Psoas muscle (tissue), 8 donors: Measurements from ENCODE around the gene CTIF. TPM values are rescaled to one million over a fixed set of nuclear protein-coding genes. Genes with fewer than 3 reads are reported as not detected.

Experiments
- ATAC-seq, 4 donors: fragments of 200-7000 bp; cut with Tn5 transposase; one replicate each; pipeline ENCODE4 v1.9.1; 2020; ENCODE audit warnings: moderate library complexity in 3 of 4, mild to moderate bottlenecking in 2 of 4
- DNase-seq, 2 donors: peaks; one replicate each; pipeline ENCODE4 v3.0.0-alpha.2; 2020
- H3K27ac ChIP-seq: fragments of 200-600 bp; one replicate; pipeline ENCODE4 v1.8.0; 2022
- H3K27me3 ChIP-seq, 3 donors: fragments of 200-600 bp in 1 of 3; one replicate each; pipeline versions ENCODE4 v1.6.1 to v1.8.0; 2013 to 2022; ENCODE audit warnings: low read length in 2 of 3, mild to moderate bottlenecking in 2 of 3, moderate library complexity in 1 of 3; ENCODE audit not compliant: insufficient read depth in 3 of 3
- H3K36me3 ChIP-seq, 2 donors: fragments of 200-600 bp in 1 of 2; one replicate each; pipeline versions ENCODE4 v1.6.1 to v1.8.0; 2013 to 2022; ENCODE audit warnings: low read depth in 1 of 2, mild to moderate bottlenecking in 1 of 2, moderate library complexity in 1 of 2; ENCODE audit not compliant: insufficient read depth in 1 of 2
- H3K4me1 ChIP-seq: fragments of 200-600 bp; one replicate; pipeline ENCODE4 v1.8.0; 2022
- H3K4me3 ChIP-seq: fragments of 200-600 bp; one replicate; pipeline ENCODE4 v1.8.0; 2022; ENCODE audit warnings: mild to moderate bottlenecking
- H3K9me3 ChIP-seq: fragments of 200-600 bp; one replicate; pipeline ENCODE4 v1.8.0; 2022
- WGBS, 3 donors: extraction: QIAGEN DNeasy Blood & Tissue Kit; methylation state at CpG; one replicate each; pipeline versions ENCODE4 v1.1.6 to v1.1.7; 2013; 5-methylcytosine and 5-hydroxymethylcytosine counted together
- intact Hi-C, 2 donors: fragments of 100-400 bp; cut with DNase I; formaldehyde crosslinking; loops; one replicate each; pipeline versions ENCODE4 v1.11.0 to v1.14.2; 2022
- polyA plus RNA-seq, 3 donors: library from polyadenylated mRNA; stranded (reverse); fragments of 200-250 nt; gene quantifications; one replicate each; pipeline ENCODE4 v1.2.3, GENCODE V29; 2013
- total RNA-seq, 4 donors: library from RNA; stranded (reverse); fragmentation: NEBNext Ultra II Directional in 2 of 4; extraction: Animal tissue kit (Norgen Biotek cat#: 25700) in 2 of 4; gene quantifications; one replicate each; pipeline versions ENCODE4 v1.2.1 to v1.2.4, GENCODE V29; 2021 to 2023
- TF ChIP-seq, protein P1 (sequence below): fragments of 200-600 bp; IDR thresholded peaks from one replicate; pipeline ENCODE4 v1.8.0; 2022; ENCODE audit warnings: antibody characterized with exemption
- donor health status: healthy with polysubstance abuse.
- donor health status: DM: no; HTN: no; CAD: no; lungs with moderate emphysema.
- donor health status: Bipolar disorder and iron deficiency.
- donor health status: healthy.
- donor health status: DM: yes; HTN: yes; CAD: no.
- donor health status: DM: no; HTN: no; CAD: no.
- donor health status: DM: no; HTN: no; CAD: no.
- donor health status: DM: yes; HTN: yes; CAD: no.

The CTIF gene
- total and polyA plus RNA-seq, 7 donors, result 11.3 to 40.5 (median 26.9) TPM

DNA sequence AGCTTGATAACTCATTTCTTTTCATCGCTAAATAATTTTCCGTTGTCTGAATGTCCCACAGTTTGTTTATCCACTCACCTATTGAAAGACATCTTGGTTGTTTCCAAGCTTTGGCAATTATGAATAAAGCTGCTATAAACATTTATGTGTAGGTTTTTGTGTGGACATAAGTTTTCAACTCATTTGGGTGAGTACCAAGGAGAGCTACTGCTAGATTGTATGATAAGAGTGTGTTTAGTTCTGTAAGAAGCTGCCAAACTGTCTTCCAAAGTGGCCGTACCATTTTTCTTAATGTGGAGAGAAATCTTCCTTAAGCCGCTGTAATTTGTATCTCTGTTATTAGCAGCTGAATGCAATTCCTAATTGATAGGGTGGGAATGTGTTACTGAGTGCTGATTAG, 11.4 kb upstream of the CTIF start:
- DNase-seq (no peak), ATAC-seq (no peak)
- intact Hi-C loops, result no loop called here
- 89 to 93% (median 90%) methylated on average over 4 of the region's 4 CpGs for WGBS, 3 donors
- Histone ChIP-seq H3K27ac (no peak overlapping the region), H3K9me3 (no peaks in the 10 kb centered on the region), H3K36me3 (no peaks in the 10 kb centered on the region), H3K4me3 (no peak overlapping the region), H3K27me3 (no peaks in the 10 kb centered on the region), H3K4me1 (peaks cover 8% of the 10 kb centered on the region)
- TF ChIP-seq, protein P1, sequence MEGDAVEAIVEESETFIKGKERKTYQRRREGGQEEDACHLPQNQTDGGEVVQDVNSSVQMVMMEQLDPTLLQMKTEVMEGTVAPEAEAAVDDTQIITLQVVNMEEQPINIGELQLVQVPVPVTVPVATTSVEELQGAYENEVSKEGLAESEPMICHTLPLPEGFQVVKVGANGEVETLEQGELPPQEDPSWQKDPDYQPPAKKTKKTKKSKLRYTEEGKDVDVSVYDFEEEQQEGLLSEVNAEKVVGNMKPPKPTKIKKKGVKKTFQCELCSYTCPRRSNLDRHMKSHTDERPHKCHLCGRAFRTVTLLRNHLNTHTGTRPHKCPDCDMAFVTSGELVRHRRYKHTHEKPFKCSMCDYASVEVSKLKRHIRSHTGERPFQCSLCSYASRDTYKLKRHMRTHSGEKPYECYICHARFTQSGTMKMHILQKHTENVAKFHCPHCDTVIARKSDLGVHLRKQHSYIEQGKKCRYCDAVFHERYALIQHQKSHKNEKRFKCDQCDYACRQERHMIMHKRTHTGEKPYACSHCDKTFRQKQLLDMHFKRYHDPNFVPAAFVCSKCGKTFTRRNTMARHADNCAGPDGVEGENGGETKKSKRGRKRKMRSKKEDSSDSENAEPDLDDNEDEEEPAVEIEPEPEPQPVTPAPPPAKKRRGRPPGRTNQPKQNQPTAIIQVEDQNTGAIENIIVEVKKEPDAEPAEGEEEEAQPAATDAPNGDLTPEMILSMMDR, result no peak

DNA sequence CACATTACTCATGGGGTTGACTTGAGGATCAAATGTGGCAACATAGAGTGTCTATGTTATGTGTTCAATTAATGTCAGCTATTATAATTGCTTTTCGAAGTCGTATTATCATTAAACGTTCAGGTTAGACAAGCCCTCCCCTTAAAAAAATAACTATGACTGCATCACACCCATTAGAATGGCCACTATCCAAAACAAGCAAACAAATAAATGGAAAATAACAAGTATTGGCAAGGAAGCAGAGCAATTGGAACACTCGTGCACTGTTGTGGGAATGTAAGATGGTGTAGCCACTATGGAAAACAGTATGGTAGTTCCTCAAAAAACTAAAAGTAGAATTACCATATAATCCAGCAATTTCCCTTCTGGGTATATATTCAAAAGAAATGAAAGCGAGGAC, 10.0 kb upstream of the CTIF start:
- H3K4me1 ChIP-seq, result peaks cover 8% of the 10 kb centered on the region
- no peaks in the 10 kb centered on the region for H3K27me3 ChIP-seq
- intact Hi-C loops, result no loop called here
- DNase-seq, result no peak
- 71 to 76% (median 72%) methylated on average over 5 of the region's 5 CpGs for WGBS, 3 donors
- TF ChIP-seq, protein P1, result no peak
- ATAC-seq, result no peak
- no peaks in the 10 kb centered on the region for H3K36me3 ChIP-seq
- H3K27ac ChIP-seq, result no peak overlapping the region
- H3K4me3 ChIP-seq, result no peak overlapping the region
- no peaks in the 10 kb centered on the region for H3K9me3 ChIP-seq

DNA sequence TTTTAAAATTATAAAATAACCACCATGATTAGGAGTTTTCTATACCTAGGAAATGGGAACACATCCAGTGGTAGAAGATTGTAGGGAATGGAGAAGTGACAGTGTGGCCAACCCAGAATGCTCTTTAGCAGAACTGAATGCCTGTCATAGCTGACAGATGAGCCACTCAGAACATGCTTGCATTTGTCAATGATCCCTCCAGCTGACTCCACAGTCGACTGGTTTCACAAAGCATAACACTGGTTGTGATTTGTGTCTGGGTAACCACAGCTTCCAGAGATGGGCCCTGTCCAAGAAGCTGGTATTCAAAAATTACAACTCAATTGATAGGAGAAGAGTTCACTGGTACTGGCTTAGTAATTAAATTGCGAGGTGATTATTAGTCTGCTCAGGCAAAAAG, 9.0 kb upstream of the CTIF start:
- WGBS, 3 donors, result 39 to 43% (median 40%) methylated on average over 2 of the region's 2 CpGs
- Histone ChIP-seq H3K36me3 (no peaks in the 10 kb centered on the region), H3K4me1 (peaks cover 8% of the 10 kb centered on the region), H3K27me3 (no peaks in the 10 kb centered on the region), H3K27ac (no peak overlapping the region), H3K4me3 (no peak overlapping the region), H3K9me3 (no peaks in the 10 kb centered on the region)
- DNase-seq, result no peak
- peak; percentile 93 to 98 (median 96) for ATAC-seq
- TF ChIP-seq, protein P1, result no peak
- intact Hi-C loops, result no loop called here

- no peak for DNase-seq
- WGBS, 3 donors, result 74 to 78% (median 76%) methylated on average over 3 of the region's 3 CpGs
- ATAC-seq, result peak in 2 of 4 donors; percentile 33 to 36
- intact Hi-C loops, result no loop called here
- Histone ChIP-seq H3K27me3 (no peaks in the 10 kb centered on the region), H3K27ac (no peak overlapping the region), H3K4me3 (no peak overlapping the region), H3K9me3 (no peaks in the 10 kb centered on the region), H3K36me3 (no peaks in the 10 kb centered on the region), H3K4me1 (peaks cover 8% of the 10 kb centered on the region)
- TF ChIP-seq, protein P1, result no peak
These were observed 8.3 kb upstream of the CTIF start for GRCh38 chr18:48530399-48531081.

DNA sequence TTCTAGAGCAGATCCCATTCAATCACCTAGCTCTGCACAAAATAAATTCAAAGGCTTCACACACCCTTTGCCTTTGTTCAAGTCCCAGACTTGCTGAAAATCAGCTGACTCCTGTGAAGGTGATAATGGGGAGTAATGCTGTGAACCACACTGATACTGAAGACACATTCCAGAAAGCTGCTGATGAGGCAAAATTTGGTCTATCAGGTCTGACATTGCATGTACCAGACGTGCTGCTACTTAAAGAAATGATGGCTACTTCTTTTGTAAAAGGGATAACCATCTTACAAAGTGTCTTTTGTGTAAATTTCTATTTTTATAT, 7.8 kb upstream of the CTIF start:
- no peaks in the 10 kb centered on the region for H3K27me3 ChIP-seq
- TF ChIP-seq, protein P1, result no peak
- ATAC-seq (no peak), DNase-seq (no peak)
- no peaks in the 10 kb centered on the region for H3K36me3 ChIP-seq
- no peaks in the 10 kb centered on the region for H3K9me3 ChIP-seq
- WGBS, 3 donors, result 71 to 74% (median 72%) methylated on average over 1 of the region's 1 CpG
- peaks cover 8% of the 10 kb centered on the region for H3K4me1 ChIP-seq
- no peak overlapping the region for H3K27ac ChIP-seq
- intact Hi-C loops, result no loop called here
- no peak overlapping the region for H3K4me3 ChIP-seq
